Panc1 (cell line): ENCODE measurements around the gene SIAE. TPM values are rescaled to one million over a fixed set of nuclear protein-coding genes. Genes with fewer than 3 reads are reported as not detected.

ENCODE experiments used
- ATAC-seq: fragments of 200-7000 bp; cut with Tn5 transposase; 2 replicates; pipeline ENCODE4 v1.9.1; 2020; ENCODE audit warnings: mild to moderate bottlenecking, moderate library complexity
- Bru-seq: library from RNA; stranded (reverse); fragments of 400-500 nt; gene quantifications from one replicate; lab custom pipeline; 2021; lab: Mats Ljungman, UMichigan
- BruChase-seq, 2 experiments: library from RNA; stranded (reverse); fragments of 400-500 nt; gene quantifications; one replicate each; lab custom pipeline; 2021; lab: Mats Ljungman, UMichigan
- BruUV-seq: library from RNA; stranded (reverse); fragments of 400-500 nt; replicated peaks from 2 replicates; lab custom pipeline; 2021; lab: Mats Ljungman, UMichigan
- CTCF ChIA-PET: fragments of 300-600 bp; sonication (Branson Sonifier 250); formaldehyde crosslinking; loops from one replicate; lab custom pipeline; 2022; ENCODE audit warnings: antibody characterized with exemption; lab: Charles Lee
- POLR2A ChIA-PET: fragments of 300-600 bp; sonication (Branson Sonifier 250); formaldehyde crosslinking; loops from one replicate; lab custom pipeline; 2022; ENCODE audit warnings: antibody characterized with exemption; lab: Charles Lee
- DNase-seq: peaks from one replicate; pipeline ENCODE4 v3.0.0-alpha.2; 2010; ENCODE audit warnings: low read depth, low spot score
- H3K27ac ChIP-seq: 2 replicates; pipeline ENCODE4 v1.5.1; 2011; ENCODE audit warnings: mild to moderate bottlenecking, low read length, inconsistent platforms
- H3K27me3 ChIP-seq: fragments of 200-500 bp; sonication (Bioruptor generic); 2 replicates; pipeline ENCODE4 v1.6.0; 2014; ENCODE audit warnings: low read length, inconsistent platforms; ENCODE audit not compliant: control insufficient read depth, insufficient read depth
- H3K36me3 ChIP-seq: fragments of 200-500 bp; sonication (Bioruptor generic); 2 replicates; pipeline ENCODE4 v1.5.1; 2014; ENCODE audit warnings: inconsistent platforms, mild to moderate bottlenecking, low read length, moderate library complexity; ENCODE audit not compliant: control insufficient read depth, insufficient read depth
- H3K4me1 ChIP-seq: 2 replicates; pipeline ENCODE4 v1.5.1; 2011; ENCODE audit warnings: inconsistent platforms, mild to moderate bottlenecking, low read length, moderate library complexity; ENCODE audit not compliant: control insufficient read depth, insufficient read depth
- H3K4me3 ChIP-seq, 2 experiments: 2 replicates each; pipeline ENCODE4 v1.5.1; 2011 to 2012; ENCODE audit warnings: low read depth in 2 of 2, low read length in 2 of 2, mild to moderate bottlenecking in 2 of 2, inconsistent platforms in 1 of 2, moderate library complexity in 1 of 2
- H3K9me3 ChIP-seq: fragments of 200-500 bp; sonication (Bioruptor generic); 2 replicates; pipeline ENCODE4 v1.5.1; 2014; ENCODE audit warnings: low read depth, mild to moderate bottlenecking, inconsistent platforms, low read length, moderate library complexity; ENCODE audit not compliant: control insufficient read depth, insufficient read depth
- POLR2AphosphoS5 ChIP-seq: IDR thresholded peaks from 2 replicates; pipeline ENCODE4 v1.6.1; 2012; ENCODE audit warnings: mild to moderate bottlenecking, low read depth, low read length, moderate library complexity
- SIN3A ChIP-seq: IDR thresholded peaks from 2 replicates; pipeline ENCODE4 v1.6.1; 2012; ENCODE audit warnings: low read depth, mild to moderate bottlenecking, low read length, moderate library complexity, borderline replicate concordance; ENCODE audit not compliant: insufficient read depth
- TCF7L2 ChIP-seq: IDR thresholded peaks from 2 replicates; pipeline ENCODE4 v1.6.1; 2011; ENCODE audit warnings: mild to moderate bottlenecking, low read depth, low read length, inconsistent platforms
- in situ Hi-C: cut with HindIII; loops from 2 replicates; pipeline ENCODE4 v1.10.0; 2016; ENCODE audit warnings: low sequenced_read_pairs, low pct_unique_long_range_greater_than_20kb
- intact Hi-C: fragments of 100-400 bp; cut with micrococcal nuclease; formaldehyde crosslinking; loops from one replicate; pipeline ENCODE4 v1.10.0; 2022; ENCODE audit not compliant: unreplicated experiment
- long read RNA-seq: library from polyadenylated mRNA; unstranded; transcript quantifications from one replicate; pipeline ENCODE4 v2.0.0, GENCODE V29; 2021; ENCODE audit not compliant: unreplicated experiment
- polyA plus RNA-seq: library from polyadenylated mRNA; unstranded; fragments of >200 nt; gene quantifications from one replicate; pipeline ENCODE4 v1.2.1, GENCODE V29; 2012; ENCODE audit warnings: missing spikeins; ENCODE audit not compliant: insufficient read length
- total RNA-seq: library from RNA; stranded (reverse); gene quantifications from one replicate; pipeline ENCODE4 v1.2.1, GENCODE V29; 2021; ENCODE audit not compliant: unreplicated experiment
- TF ChIP-seq, protein P1 (sequence below), 2 experiments: IDR thresholded peaks; 2 replicates each; pipeline ENCODE4 v1.6.1; 2011 to 2012; ENCODE audit warnings: low read depth in 2 of 2, control low read depth in 1 of 2, low read length in 1 of 2, mild to moderate bottlenecking in 1 of 2, moderate library complexity in 1 of 2; ENCODE audit not compliant: insufficient read depth in 1 of 2
- TF ChIP-seq, protein P2 (sequence below): fragments of 450-650 bp; IDR thresholded peaks from 2 replicates; pipeline ENCODE4 v1.5.1; 2017; ENCODE audit warnings: mild to moderate bottlenecking

Gene SIAE, protein sequence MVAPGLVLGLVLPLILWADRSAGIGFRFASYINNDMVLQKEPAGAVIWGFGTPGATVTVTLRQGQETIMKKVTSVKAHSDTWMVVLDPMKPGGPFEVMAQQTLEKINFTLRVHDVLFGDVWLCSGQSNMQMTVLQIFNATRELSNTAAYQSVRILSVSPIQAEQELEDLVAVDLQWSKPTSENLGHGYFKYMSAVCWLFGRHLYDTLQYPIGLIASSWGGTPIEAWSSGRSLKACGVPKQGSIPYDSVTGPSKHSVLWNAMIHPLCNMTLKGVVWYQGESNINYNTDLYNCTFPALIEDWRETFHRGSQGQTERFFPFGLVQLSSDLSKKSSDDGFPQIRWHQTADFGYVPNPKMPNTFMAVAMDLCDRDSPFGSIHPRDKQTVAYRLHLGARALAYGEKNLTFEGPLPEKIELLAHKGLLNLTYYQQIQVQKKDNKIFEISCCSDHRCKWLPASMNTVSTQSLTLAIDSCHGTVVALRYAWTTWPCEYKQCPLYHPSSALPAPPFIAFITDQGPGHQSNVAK
- 14.9 TPM for total RNA-seq
- 9.7 TPM for polyA plus RNA-seq
- percentile 47 among the genes with signal in this experiment for Bru-seq, nascent RNA
- percentile 50 among the genes with signal in this experiment for BruChase-seq, experiment 1, labeled RNA remaining after a 2-hour chase
- BruChase-seq, experiment 2, labeled RNA remaining after a 6-hour chase, result percentile 49 among the genes with signal in this experiment
- long read RNA-seq, full-length matches to known transcripts, result 4 of 11 reads
- long read RNA-seq, partial matches to known transcripts, result 2 of 11 reads
- long read RNA-seq, other reads (novel, unspliced or antisense), result 5 of 11 reads

DNA sequence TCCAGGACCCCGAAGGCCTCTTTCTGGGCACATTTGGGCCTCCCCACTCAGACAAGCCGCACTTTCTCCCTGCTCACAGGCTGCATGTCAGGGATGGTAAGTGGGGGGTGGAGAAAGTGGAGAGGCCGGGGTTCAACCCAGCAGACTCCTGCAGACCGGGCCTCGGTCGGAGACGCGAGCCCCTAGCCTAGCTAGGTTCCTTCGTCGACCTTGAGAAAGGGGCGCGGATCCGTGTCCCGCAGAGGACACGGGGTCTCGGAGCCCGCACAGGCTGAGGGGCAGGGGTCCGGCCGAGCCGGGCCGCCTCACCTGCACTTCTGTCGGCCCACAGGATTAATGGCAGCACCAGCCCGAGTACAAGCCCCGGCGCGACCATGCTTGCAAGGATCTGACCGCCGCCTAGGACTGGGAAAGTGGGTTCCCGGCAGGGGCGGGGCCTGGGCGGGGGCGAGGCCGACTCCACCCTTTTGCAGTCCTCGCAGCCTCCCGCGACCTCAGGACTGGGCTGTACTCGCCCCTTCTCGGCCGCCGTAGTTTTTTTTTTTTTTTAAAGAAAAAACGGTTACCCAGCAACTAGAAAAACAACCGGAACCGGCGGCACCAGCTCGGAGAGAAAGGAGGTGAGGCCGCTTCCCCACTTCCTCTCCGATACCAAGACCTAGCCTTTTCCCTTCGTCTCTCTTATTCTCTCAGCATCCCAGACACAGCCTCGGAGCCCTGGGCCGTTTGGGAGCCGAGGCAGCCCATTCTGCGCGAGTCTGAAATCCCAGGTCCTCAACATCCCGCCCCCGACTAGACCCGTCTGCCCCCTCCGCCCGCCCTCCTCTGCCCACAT is at the start of gene SIAE, which contains the start of gene SPA17:
SIAE (minus strand) TSS at position 407 of the 835 bp plus-strand sequence; CDS start at position 376, 31 bp downstream.
SPA17 (plus strand) TSS at position 572 of the 835 bp plus-strand sequence. CDS start 1,361 bp downstream, outside the sequence.
- Histone ChIP-seq H3K4me1 (peaks cover 13% of the 10 kb centered on the region), H3K36me3 (no peaks in the 10 kb centered on the region), H3K27ac (peak within 1 kb of the TSS; percentile 93), H3K27me3 (no peaks in the 10 kb centered on the region), H3K4me3 (peak within 1 kb of the TSS; percentile 67 to 75), H3K9me3 (no peaks in the 10 kb centered on the region)
- intact Hi-C loops (no loop called here), in situ Hi-C loops (no loop called here)
- TF ChIP-seq SIN3A (peak; percentile 91; the same call in 1 of the 2 replicates), POLR2AphosphoS5 (peak; percentile 87; the same call in 1 of the 2 replicates), TCF7L2 (no peak)
- TF ChIP-seq, protein P1, sequence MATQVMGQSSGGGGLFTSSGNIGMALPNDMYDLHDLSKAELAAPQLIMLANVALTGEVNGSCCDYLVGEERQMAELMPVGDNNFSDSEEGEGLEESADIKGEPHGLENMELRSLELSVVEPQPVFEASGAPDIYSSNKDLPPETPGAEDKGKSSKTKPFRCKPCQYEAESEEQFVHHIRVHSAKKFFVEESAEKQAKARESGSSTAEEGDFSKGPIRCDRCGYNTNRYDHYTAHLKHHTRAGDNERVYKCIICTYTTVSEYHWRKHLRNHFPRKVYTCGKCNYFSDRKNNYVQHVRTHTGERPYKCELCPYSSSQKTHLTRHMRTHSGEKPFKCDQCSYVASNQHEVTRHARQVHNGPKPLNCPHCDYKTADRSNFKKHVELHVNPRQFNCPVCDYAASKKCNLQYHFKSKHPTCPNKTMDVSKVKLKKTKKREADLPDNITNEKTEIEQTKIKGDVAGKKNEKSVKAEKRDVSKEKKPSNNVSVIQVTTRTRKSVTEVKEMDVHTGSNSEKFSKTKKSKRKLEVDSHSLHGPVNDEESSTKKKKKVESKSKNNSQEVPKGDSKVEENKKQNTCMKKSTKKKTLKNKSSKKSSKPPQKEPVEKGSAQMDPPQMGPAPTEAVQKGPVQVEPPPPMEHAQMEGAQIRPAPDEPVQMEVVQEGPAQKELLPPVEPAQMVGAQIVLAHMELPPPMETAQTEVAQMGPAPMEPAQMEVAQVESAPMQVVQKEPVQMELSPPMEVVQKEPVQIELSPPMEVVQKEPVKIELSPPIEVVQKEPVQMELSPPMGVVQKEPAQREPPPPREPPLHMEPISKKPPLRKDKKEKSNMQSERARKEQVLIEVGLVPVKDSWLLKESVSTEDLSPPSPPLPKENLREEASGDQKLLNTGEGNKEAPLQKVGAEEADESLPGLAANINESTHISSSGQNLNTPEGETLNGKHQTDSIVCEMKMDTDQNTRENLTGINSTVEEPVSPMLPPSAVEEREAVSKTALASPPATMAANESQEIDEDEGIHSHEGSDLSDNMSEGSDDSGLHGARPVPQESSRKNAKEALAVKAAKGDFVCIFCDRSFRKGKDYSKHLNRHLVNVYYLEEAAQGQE (IDR thresholded peaks at IDR 0.05; ENCODE audit: insufficient read depth in 1 of 2, low read depth in 2 of 2, low read length in 1 of 2), result no peak; a peak in 1 of 4 replicates
- DNase-seq (peak; percentile 81), ATAC-seq (peak; percentile 97)
- BruUV-seq, result TSS peak; percentile 73
- POLR2A ChIA-PET, result interaction anchor here (0.6 to 0.9 kb wide), 6 partner anchors 24 to 602 kb away, joined by 3 to 15 read pairs (median 4); partner anchors contain the start of gene NRGN
- CTCF ChIA-PET, result interaction anchor here (0.5 to 1.6 kb wide), 4 partner anchors 120 to 1242 kb away, joined by 3 to 8 read pairs (median 4); partner anchors contain the start of genes MSANTD2 and ROBO3

DNA sequence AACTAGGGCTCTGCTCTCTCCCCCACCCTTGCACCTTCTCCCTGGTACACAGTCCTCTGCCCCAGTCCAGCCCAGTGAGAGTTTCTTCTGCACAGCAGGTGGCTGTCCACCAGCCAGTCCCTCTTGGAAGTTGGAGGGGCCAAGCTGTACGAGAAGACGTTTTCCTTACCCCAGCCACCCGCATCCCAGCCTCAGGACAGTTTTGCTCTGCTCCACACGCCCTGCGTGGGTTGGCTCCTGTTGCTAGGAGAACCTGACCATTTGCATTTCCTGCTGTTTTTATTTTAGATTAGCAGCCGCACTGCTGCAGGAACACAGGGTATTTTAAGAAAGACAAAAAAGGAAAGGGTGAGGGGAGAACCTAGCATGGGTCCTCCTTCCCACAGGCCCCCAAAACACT is 48.6 kb upstream of the SIAE start:
- intact Hi-C loops (no loop called here), in situ Hi-C loops (no loop called here)
- Histone ChIP-seq H3K27ac (no peak overlapping the region), H3K36me3 (no peaks in the 10 kb centered on the region), H3K4me3 (no peak overlapping the region), H3K4me1 (peaks cover 10% of the 10 kb centered on the region; the same call in 1 of the 2 replicates), H3K9me3 (no peaks in the 10 kb centered on the region), H3K27me3 (peaks cover 61% of the 10 kb centered on the region)
- TF ChIP-seq, protein P1 (IDR thresholded peaks at IDR 0.05; ENCODE audit: insufficient read depth in 1 of 2, low read depth in 2 of 2, low read length in 1 of 2), result no peak
- TF ChIP-seq, protein P2, sequence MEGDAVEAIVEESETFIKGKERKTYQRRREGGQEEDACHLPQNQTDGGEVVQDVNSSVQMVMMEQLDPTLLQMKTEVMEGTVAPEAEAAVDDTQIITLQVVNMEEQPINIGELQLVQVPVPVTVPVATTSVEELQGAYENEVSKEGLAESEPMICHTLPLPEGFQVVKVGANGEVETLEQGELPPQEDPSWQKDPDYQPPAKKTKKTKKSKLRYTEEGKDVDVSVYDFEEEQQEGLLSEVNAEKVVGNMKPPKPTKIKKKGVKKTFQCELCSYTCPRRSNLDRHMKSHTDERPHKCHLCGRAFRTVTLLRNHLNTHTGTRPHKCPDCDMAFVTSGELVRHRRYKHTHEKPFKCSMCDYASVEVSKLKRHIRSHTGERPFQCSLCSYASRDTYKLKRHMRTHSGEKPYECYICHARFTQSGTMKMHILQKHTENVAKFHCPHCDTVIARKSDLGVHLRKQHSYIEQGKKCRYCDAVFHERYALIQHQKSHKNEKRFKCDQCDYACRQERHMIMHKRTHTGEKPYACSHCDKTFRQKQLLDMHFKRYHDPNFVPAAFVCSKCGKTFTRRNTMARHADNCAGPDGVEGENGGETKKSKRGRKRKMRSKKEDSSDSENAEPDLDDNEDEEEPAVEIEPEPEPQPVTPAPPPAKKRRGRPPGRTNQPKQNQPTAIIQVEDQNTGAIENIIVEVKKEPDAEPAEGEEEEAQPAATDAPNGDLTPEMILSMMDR, result no peak
- TF ChIP-seq TCF7L2, result no peak
- no peak for TF ChIP-seq POLR2AphosphoS5
- no peak for TF ChIP-seq SIN3A
- ChIA-PET POLR2A (no interaction called here), CTCF (interaction anchor here (0.6 kb wide), 1 partner anchor 114 kb away, joined by 3 read pairs; no protein-coding TSS in a partner anchor)
- BruUV-seq, result no TSS peak
- ATAC-seq (no peak), DNase-seq (no peak)
